GM12878 (cell line): ENCODE results near the gene TBCK. TPM values are rescaled to one million over a fixed set of nuclear protein-coding genes. Genes with fewer than 3 reads are reported as not detected.

Experiments
- ATAC-seq: fragments of 200-7000 bp; cut with Tn5 transposase; 3 replicates; pipeline ENCODE4 v1.9.1; 2020; ENCODE audit warnings: mild to moderate bottlenecking, moderate library complexity
- BruUV-seq: library from RNA; stranded (reverse); fragments of 400-500 nt; replicated peaks from 2 replicates; lab custom pipeline; 2021; lab: Mats Ljungman, UMichigan
- CTCF ChIA-PET: fragments of 300-600 bp; sonication (Branson Sonifier 250); formaldehyde crosslinking; extraction: SDS; loops from one replicate; lab custom pipeline; 2021; ENCODE audit warnings: inconsistent platforms; lab: Yijun Ruan, JAX
- POLR2A ChIA-PET: fragments of 350-600 bp; formaldehyde crosslinking; extraction: SDS; loops from one replicate; lab custom pipeline; 2021; ENCODE audit warnings: inconsistent platforms; lab: Charles Lee
- RAD21 ChIA-PET: fragments of 300-600 bp; sonication (Branson Sonifier 250); formaldehyde crosslinking; loops from one replicate; lab custom pipeline; 2023; ENCODE audit warnings: antibody characterized with exemption; ENCODE audit not compliant: unreplicated experiment; lab: Charles Lee
- SMC1A ChIA-PET: fragments of 300-600 bp; sonication (Branson Sonifier 250); formaldehyde crosslinking; loops from one replicate; lab custom pipeline; 2023; ENCODE audit not compliant: unreplicated experiment, uncharacterized antibody; lab: Charles Lee
- DNase-seq: peaks from one replicate; pipeline ENCODE4 v3.0.0-alpha.2; 2011; ENCODE audit warnings: low read depth, low spot score
- FAIRE-seq: peaks from 3 replicates; lab custom pipeline; 2011; peaks lifted over from hg19 to GRCh38; lab: Jason Lieb, UNC
- H2AFZ ChIP-seq: 2 replicates; pipeline ENCODE4 v1.6.0; 2011; ENCODE audit warnings: low read depth, low read length, control low read depth; ENCODE audit not compliant: control insufficient read depth
- H3K27ac ChIP-seq: 2 replicates; pipeline ENCODE4 v1.5.1; 2011; ENCODE audit warnings: control low read depth; ENCODE audit not compliant: control insufficient read depth, insufficient read depth
- H3K27me3 ChIP-seq, 2 experiments: replicated peaks in 1 of 2; 2 replicates each; pipeline versions ENCODE4 v1.6.0 to v1.6.1; 2011; ENCODE audit warnings: low read length in 1 of 2; ENCODE audit not compliant: control insufficient read depth in 2 of 2, insufficient read depth in 2 of 2
- H3K36me3 ChIP-seq, 2 experiments: 2 replicates each; pipeline ENCODE4 v1.5.1; 2011; ENCODE audit warnings: low read length in 1 of 2; ENCODE audit not compliant: control insufficient read depth in 2 of 2, insufficient read depth in 2 of 2
- H3K4me1 ChIP-seq: 2 replicates; pipeline ENCODE4 v1.6.1; 2011; ENCODE audit warnings: mild to moderate bottlenecking, low read length, moderate library complexity, mixed read lengths; ENCODE audit not compliant: control insufficient read depth, insufficient read depth
- H3K4me2 ChIP-seq: 2 replicates; pipeline ENCODE4 v1.6.0; 2011; ENCODE audit warnings: control low read depth; ENCODE audit not compliant: control insufficient read depth, insufficient read depth
- H3K4me3 ChIP-seq: fragments of 200-600 bp; sonication (generic); 2 replicates; pipeline ENCODE4 v1.5.1; 2016
- H3K79me2 ChIP-seq: 2 replicates; pipeline ENCODE4 v1.6.0; 2011; ENCODE audit warnings: low read length; ENCODE audit not compliant: control insufficient read depth, insufficient read depth
- H3K9ac ChIP-seq: 2 replicates; pipeline ENCODE4 v1.8.0; 2011; ENCODE audit warnings: low read length, control low read depth, mixed read lengths; ENCODE audit not compliant: control insufficient read depth, insufficient read depth
- H3K9me3 ChIP-seq: replicated peaks from 3 replicates; pipeline ENCODE4 v1.5.1; 2011; ENCODE audit warnings: mild to moderate bottlenecking, low read length; ENCODE audit not compliant: control insufficient read depth, insufficient read depth
- H4K20me1 ChIP-seq: 2 replicates; pipeline ENCODE4 v1.6.0; 2011; ENCODE audit not compliant: control insufficient read depth, insufficient read depth
- CHD2 ChIP-seq: IDR thresholded peaks from 2 replicates; pipeline ENCODE4 v1.6.1; 2011; ENCODE audit warnings: low read depth, low read length, improper control_type of control experiment, borderline replicate concordance
- CHD4 ChIP-seq: fragments of 200-600 bp; sonication (generic); IDR thresholded peaks from 2 replicates; pipeline ENCODE4 v1.6.1; 2016; ENCODE audit warnings: mild to moderate bottlenecking
- FOXM1 ChIP-seq: IDR thresholded peaks from 2 replicates; pipeline ENCODE4 v1.6.1; 2012; ENCODE audit warnings: low read depth, mild to moderate bottlenecking, inconsistent platforms, low read length, moderate library complexity
- IKZF1 ChIP-seq: fragments of 450-650 bp; conservative IDR thresholded peaks from 2 replicates; pipeline ENCODE4 v1.6.1; 2017; ENCODE audit warnings: antibody characterized with exemption, mild to moderate bottlenecking
- NR2C1 ChIP-seq: fragments of 450-650 bp; IDR thresholded peaks from 2 replicates; pipeline ENCODE4 v1.6.1; 2017; ENCODE audit warnings: antibody characterized with exemption, mild to moderate bottlenecking, moderate library complexity
- RBBP5 ChIP-seq: fragments of 200-600 bp; sonication (generic); conservative IDR thresholded peaks from 2 replicates; pipeline ENCODE4 v1.6.1; 2016
- RUNX3 ChIP-seq: IDR thresholded peaks from 2 replicates; pipeline ENCODE4 v1.6.1; 2012; ENCODE audit warnings: low read length, inconsistent platforms
- SMAD5 ChIP-seq: IDR thresholded peaks from 2 replicates; pipeline ENCODE4 v1.6.1; 2016; ENCODE audit warnings: antibody characterized with exemption, low read depth
- ZNF24 ChIP-seq: fragments of 450-650 bp; IDR thresholded peaks from 2 replicates; pipeline ENCODE4 v1.6.1; 2017; ENCODE audit warnings: antibody characterized with exemption, mild to moderate bottlenecking
- ZNF274 ChIP-seq: IDR thresholded peaks from one replicate; pipeline ENCODE4 v1.8.0; 2011; ENCODE audit not compliant: insufficient read length, insufficient read depth
- ZZZ3 ChIP-seq: IDR thresholded peaks from 2 replicates; pipeline ENCODE4 v1.6.1; 2011; ENCODE audit warnings: low read depth; ENCODE audit not compliant: control insufficient read depth, insufficient read length
- WGBS: methylation state at CpG from one replicate; pipeline ENCODE4 v1.1.6; 2016; ENCODE audit warnings: low lambda C conversion rate; ENCODE audit not compliant: insufficient replicate concordance, insufficient coverage; ENCODE audit errors: missing lambda C conversion rate; 5-methylcytosine and 5-hydroxymethylcytosine counted together
- in situ Hi-C: fragments of 300-500 bp; cut with MboI; formaldehyde crosslinking; loops from 9 replicates; pipeline ENCODE4 v1.14.3; 2018; ENCODE audit warnings: mixed read lengths
- intact Hi-C: fragments of 100-400 bp; cut with micrococcal nuclease; formaldehyde crosslinking; loops from one replicate; pipeline ENCODE4 v1.14.2; 2022; ENCODE audit not compliant: unreplicated experiment
- polyA plus RNA-seq, 11 experiments: library from polyadenylated mRNA; depleted of rRNA in 4 of 11; unstranded in 6 of 11; stranded (reverse) in 5 of 11; fragments of >200 nt; fragmentation: Nextera tagmentation in 4 of 11; fragmentation: Illumina TruSeq in 1 of 11; extraction: Ambion mirVana in 4 of 11; extraction: Trizol in 1 of 11; gene quantifications; 1 replicate in 1 of 11; 2 replicates in 10 of 11; pipeline versions ENCODE4 v1.2.1 to v1.2.3, GENCODE V29; 2011 to 2016; ENCODE audit warnings: inconsistent platforms in 2 of 11, missing spikeins in 2 of 11, low read depth in 1 of 11
- total RNA-seq, 4 experiments: library from RNA; depleted of rRNA in 3 of 4; stranded (reverse); fragments of >200 nt in 3 of 4; fragmentation: Illumina TruSeq in 1 of 4; extraction: Trizol in 1 of 4; gene quantifications; 2 replicates each; pipeline versions ENCODE4 v1.2.1 to v1.2.3, GENCODE V29; 2013 to 2021
- TF ChIP-seq, protein P1 (sequence below): fragments of 450-650 bp; formaldehyde crosslinking; IDR thresholded peaks from 2 replicates; pipeline ENCODE4 v1.4.0; 2020; ENCODE audit warnings: mild to moderate bottlenecking, moderate library complexity
- TF ChIP-seq, protein P2 (sequence below): fragments of 150-350 bp; IDR thresholded peaks from 2 replicates; pipeline ENCODE4 v1.6.1; 2016; ENCODE audit warnings: low read depth, low read length
- TF ChIP-seq, protein P3 (sequence below): fragments of 450-650 bp; IDR thresholded peaks from 2 replicates; pipeline ENCODE4 v1.6.1; 2018; ENCODE audit warnings: mild to moderate bottlenecking, low read depth, moderate library complexity; ENCODE audit not compliant: partially characterized antibody

TBCK gene
- total and polyA plus RNA-seq, 10 of the 15 experiments (the other 5 are each of a cell fraction or from before 2014, with no cell fraction given), result 4.1 to 30.3 (median 20.2) TPM

DNA sequence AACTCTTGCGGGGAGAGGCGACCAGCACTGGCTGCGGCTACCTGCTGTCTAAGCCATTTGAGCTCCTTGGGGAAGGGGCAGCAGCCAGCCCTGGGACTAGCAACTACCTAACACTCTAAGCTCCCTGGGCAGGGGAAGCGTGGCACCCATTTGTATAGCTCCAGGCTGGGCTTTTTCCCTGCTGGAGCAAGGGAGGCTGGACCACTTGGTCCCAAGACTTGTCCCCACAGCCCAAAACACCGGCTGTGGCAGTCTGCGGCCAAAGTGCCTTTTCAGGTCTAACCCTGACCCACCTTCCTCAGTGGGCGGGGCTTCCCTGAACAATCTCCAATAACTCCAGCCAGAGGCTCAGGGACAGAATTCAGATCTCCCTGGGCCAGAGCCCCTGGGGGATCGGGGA is 232.9 kb downstream of the TBCK start:
- CTCF ChIA-PET, result no interaction called here
- in situ Hi-C loops, result no loop called here
- no peak for FAIRE-seq
- Histone ChIP-seq H3K27me3 (no peaks in the 10 kb centered on the region), H4K20me1 (no peaks in the 10 kb centered on the region), H3K27ac (no peak overlapping the region), H3K36me3 (no peaks in the 10 kb centered on the region), H2AFZ (no peak overlapping the region), H3K9me3 (no peaks in the 10 kb centered on the region; the same call in 2 of the 3 replicates)
- 95% methylated on average over 8 of the region's 8 CpGs for WGBS
- no peak for DNase-seq
- TF ChIP-seq, protein P1, sequence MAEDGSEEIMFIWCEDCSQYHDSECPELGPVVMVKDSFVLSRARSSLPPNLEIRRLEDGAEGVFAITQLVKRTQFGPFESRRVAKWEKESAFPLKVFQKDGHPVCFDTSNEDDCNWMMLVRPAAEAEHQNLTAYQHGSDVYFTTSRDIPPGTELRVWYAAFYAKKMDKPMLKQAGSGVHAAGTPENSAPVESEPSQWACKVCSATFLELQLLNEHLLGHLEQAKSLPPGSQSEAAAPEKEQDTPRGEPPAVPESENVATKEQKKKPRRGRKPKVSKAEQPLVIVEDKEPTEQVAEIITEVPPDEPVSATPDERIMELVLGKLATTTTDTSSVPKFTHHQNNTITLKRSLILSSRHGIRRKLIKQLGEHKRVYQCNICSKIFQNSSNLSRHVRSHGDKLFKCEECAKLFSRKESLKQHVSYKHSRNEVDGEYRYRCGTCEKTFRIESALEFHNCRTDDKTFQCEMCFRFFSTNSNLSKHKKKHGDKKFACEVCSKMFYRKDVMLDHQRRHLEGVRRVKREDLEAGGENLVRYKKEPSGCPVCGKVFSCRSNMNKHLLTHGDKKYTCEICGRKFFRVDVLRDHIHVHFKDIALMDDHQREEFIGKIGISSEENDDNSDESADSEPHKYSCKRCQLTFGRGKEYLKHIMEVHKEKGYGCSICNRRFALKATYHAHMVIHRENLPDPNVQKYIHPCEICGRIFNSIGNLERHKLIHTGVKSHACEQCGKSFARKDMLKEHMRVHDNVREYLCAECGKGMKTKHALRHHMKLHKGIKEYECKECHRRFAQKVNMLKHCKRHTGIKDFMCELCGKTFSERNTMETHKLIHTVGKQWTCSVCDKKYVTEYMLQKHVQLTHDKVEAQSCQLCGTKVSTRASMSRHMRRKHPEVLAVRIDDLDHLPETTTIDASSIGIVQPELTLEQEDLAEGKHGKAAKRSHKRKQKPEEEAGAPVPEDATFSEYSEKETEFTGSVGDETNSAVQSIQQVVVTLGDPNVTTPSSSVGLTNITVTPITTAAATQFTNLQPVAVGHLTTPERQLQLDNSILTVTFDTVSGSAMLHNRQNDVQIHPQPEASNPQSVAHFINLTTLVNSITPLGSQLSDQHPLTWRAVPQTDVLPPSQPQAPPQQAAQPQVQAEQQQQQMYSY (CRISPR knock-in tag), result no peak
- TF ChIP-seq NR2C1 (no peak), SMAD5 (no peak), FOXM1 (no peak), ZZZ3 (no peak), RBBP5 (no peak), CHD2 (no peak), ZNF274 (no peak), ZNF24 (no peak), CHD4 (no peak), RUNX3 (no peak), IKZF1 (no peak)
- TF ChIP-seq, protein P2, sequence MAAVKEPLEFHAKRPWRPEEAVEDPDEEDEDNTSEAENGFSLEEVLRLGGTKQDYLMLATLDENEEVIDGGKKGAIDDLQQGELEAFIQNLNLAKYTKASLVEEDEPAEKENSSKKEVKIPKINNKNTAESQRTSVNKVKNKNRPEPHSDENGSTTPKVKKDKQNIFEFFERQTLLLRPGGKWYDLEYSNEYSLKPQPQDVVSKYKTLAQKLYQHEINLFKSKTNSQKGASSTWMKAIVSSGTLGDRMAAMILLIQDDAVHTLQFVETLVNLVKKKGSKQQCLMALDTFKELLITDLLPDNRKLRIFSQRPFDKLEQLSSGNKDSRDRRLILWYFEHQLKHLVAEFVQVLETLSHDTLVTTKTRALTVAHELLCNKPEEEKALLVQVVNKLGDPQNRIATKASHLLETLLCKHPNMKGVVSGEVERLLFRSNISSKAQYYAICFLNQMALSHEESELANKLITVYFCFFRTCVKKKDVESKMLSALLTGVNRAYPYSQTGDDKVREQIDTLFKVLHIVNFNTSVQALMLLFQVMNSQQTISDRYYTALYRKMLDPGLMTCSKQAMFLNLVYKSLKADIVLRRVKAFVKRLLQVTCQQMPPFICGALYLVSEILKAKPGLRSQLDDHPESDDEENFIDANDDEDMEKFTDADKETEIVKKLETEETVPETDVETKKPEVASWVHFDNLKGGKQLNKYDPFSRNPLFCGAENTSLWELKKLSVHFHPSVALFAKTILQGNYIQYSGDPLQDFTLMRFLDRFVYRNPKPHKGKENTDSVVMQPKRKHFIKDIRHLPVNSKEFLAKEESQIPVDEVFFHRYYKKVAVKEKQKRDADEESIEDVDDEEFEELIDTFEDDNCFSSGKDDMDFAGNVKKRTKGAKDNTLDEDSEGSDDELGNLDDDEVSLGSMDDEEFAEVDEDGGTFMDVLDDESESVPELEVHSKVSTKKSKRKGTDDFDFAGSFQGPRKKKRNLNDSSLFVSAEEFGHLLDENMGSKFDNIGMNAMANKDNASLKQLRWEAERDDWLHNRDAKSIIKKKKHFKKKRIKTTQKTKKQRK, result no peak
- TF ChIP-seq, protein P3, sequence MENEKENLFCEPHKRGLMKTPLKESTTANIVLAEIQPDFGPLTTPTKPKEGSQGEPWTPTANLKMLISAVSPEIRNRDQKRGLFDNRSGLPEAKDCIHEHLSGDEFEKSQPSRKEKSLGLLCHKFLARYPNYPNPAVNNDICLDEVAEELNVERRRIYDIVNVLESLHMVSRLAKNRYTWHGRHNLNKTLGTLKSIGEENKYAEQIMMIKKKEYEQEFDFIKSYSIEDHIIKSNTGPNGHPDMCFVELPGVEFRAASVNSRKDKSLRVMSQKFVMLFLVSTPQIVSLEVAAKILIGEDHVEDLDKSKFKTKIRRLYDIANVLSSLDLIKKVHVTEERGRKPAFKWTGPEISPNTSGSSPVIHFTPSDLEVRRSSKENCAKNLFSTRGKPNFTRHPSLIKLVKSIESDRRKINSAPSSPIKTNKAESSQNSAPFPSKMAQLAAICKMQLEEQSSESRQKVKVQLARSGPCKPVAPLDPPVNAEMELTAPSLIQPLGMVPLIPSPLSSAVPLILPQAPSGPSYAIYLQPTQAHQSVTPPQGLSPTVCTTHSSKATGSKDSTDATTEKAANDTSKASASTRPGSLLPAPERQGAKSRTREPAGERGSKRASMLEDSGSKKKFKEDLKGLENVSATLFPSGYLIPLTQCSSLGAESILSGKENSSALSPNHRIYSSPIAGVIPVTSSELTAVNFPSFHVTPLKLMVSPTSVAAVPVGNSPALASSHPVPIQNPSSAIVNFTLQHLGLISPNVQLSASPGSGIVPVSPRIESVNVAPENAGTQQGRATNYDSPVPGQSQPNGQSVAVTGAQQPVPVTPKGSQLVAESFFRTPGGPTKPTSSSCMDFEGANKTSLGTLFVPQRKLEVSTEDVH, result no peak
- TF ChIP-seq, all 136 proteins: peak for 0
- intact Hi-C loops, result no loop called here
- no peaks in the 10 kb centered on the region for H3K4me1 ChIP-seq
- no peaks in the 10 kb centered on the region for H3K79me2 ChIP-seq
- H3K4me2 ChIP-seq, result no peak overlapping the region
- RAD21 ChIA-PET, result no interaction called here
- ATAC-seq, result no peak
- BruUV-seq, result no TSS peak
- POLR2A ChIA-PET, result no interaction called here
- H3K4me3 ChIP-seq, result no peak overlapping the region
- SMC1A ChIA-PET, result no interaction called here
- H3K9ac ChIP-seq, result no peak overlapping the region
